Panc1 (cell line): ENCODE measurements around the gene PTRH2. TPM values are rescaled to one million over a fixed set of nuclear protein-coding genes. Genes with fewer than 3 reads are reported as not detected.

Source experiments
- ATAC-seq: fragments of 200-7000 bp; cut with Tn5 transposase; 2 replicates; pipeline ENCODE4 v1.9.1; 2020; ENCODE audit warnings: mild to moderate bottlenecking, moderate library complexity
- BruUV-seq: library from RNA; stranded (reverse); fragments of 400-500 nt; replicated peaks from 2 replicates; lab custom pipeline; 2021; lab: Mats Ljungman, UMichigan
- CTCF ChIA-PET: fragments of 300-600 bp; sonication (Branson Sonifier 250); formaldehyde crosslinking; loops from one replicate; lab custom pipeline; 2022; ENCODE audit warnings: antibody characterized with exemption; lab: Charles Lee
- POLR2A ChIA-PET: fragments of 300-600 bp; sonication (Branson Sonifier 250); formaldehyde crosslinking; loops from one replicate; lab custom pipeline; 2022; ENCODE audit warnings: antibody characterized with exemption; lab: Charles Lee
- DNase-seq: peaks from one replicate; pipeline ENCODE4 v3.0.0-alpha.2; 2010; ENCODE audit warnings: low read depth, low spot score
- H3K27ac ChIP-seq: 2 replicates; pipeline ENCODE4 v1.5.1; 2011; ENCODE audit warnings: mild to moderate bottlenecking, low read length, inconsistent platforms
- H3K27me3 ChIP-seq: fragments of 200-500 bp; sonication (Bioruptor generic); 2 replicates; pipeline ENCODE4 v1.6.0; 2014; ENCODE audit warnings: low read length, inconsistent platforms; ENCODE audit not compliant: control insufficient read depth, insufficient read depth
- H3K36me3 ChIP-seq: fragments of 200-500 bp; sonication (Bioruptor generic); 2 replicates; pipeline ENCODE4 v1.5.1; 2014; ENCODE audit warnings: inconsistent platforms, mild to moderate bottlenecking, low read length, moderate library complexity; ENCODE audit not compliant: control insufficient read depth, insufficient read depth
- H3K4me1 ChIP-seq: 2 replicates; pipeline ENCODE4 v1.5.1; 2011; ENCODE audit warnings: inconsistent platforms, mild to moderate bottlenecking, low read length, moderate library complexity; ENCODE audit not compliant: control insufficient read depth, insufficient read depth
- H3K4me3 ChIP-seq, 2 experiments: 2 replicates each; pipeline ENCODE4 v1.5.1; 2011 to 2012; ENCODE audit warnings: low read depth in 2 of 2, low read length in 2 of 2, mild to moderate bottlenecking in 2 of 2, inconsistent platforms in 1 of 2, moderate library complexity in 1 of 2
- H3K9me3 ChIP-seq: fragments of 200-500 bp; sonication (Bioruptor generic); 2 replicates; pipeline ENCODE4 v1.5.1; 2014; ENCODE audit warnings: low read depth, mild to moderate bottlenecking, inconsistent platforms, low read length, moderate library complexity; ENCODE audit not compliant: control insufficient read depth, insufficient read depth
- POLR2AphosphoS5 ChIP-seq: IDR thresholded peaks from 2 replicates; pipeline ENCODE4 v1.6.1; 2012; ENCODE audit warnings: mild to moderate bottlenecking, low read depth, low read length, moderate library complexity
- SIN3A ChIP-seq: IDR thresholded peaks from 2 replicates; pipeline ENCODE4 v1.6.1; 2012; ENCODE audit warnings: low read depth, mild to moderate bottlenecking, low read length, moderate library complexity, borderline replicate concordance; ENCODE audit not compliant: insufficient read depth
- TCF7L2 ChIP-seq: IDR thresholded peaks from 2 replicates; pipeline ENCODE4 v1.6.1; 2011; ENCODE audit warnings: mild to moderate bottlenecking, low read depth, low read length, inconsistent platforms
- in situ Hi-C: cut with HindIII; loops from 2 replicates; pipeline ENCODE4 v1.10.0; 2016; ENCODE audit warnings: low sequenced_read_pairs, low pct_unique_long_range_greater_than_20kb
- intact Hi-C: fragments of 100-400 bp; cut with micrococcal nuclease; formaldehyde crosslinking; loops from one replicate; pipeline ENCODE4 v1.10.0; 2022; ENCODE audit not compliant: unreplicated experiment
- total RNA-seq: library from RNA; stranded (reverse); gene quantifications from one replicate; pipeline ENCODE4 v1.2.1, GENCODE V29; 2021; ENCODE audit not compliant: unreplicated experiment
- TF ChIP-seq, protein P1 (sequence below), 2 experiments: IDR thresholded peaks; 2 replicates each; pipeline ENCODE4 v1.6.1; 2011 to 2012; ENCODE audit warnings: low read depth in 2 of 2, control low read depth in 1 of 2, low read length in 1 of 2, mild to moderate bottlenecking in 1 of 2, moderate library complexity in 1 of 2; ENCODE audit not compliant: insufficient read depth in 1 of 2
- TF ChIP-seq, protein P2 (sequence below): fragments of 450-650 bp; IDR thresholded peaks from 2 replicates; pipeline ENCODE4 v1.5.1; 2017; ENCODE audit warnings: mild to moderate bottlenecking

The PTRH2 gene
- total RNA-seq, 1 experiment from 2014 or later = 40.2 TPM

DNA sequence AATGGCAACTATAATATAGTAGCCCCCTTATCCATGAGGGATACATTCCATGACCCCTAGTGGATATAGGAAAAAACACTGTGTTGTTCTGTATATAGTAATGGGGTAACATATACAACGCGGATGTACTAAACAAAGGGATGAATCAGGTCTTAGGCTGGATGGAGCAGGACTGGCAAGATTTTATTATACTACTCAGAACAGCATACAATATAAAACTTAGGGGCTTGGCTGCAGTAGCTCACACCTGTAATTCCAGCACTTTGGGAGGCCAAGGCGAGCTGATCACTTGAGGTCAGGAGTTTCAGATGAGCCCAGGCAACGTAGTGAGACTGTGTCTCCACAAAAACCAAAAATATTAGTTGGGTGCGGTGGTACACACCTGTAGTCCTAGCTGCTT lies 27.0 kb upstream of the PTRH2 start:
- Histone ChIP-seq H3K27me3 (no peaks in the 10 kb centered on the region), H3K9me3 (no peaks in the 10 kb centered on the region), H3K4me3 (no peak overlapping the region), H3K36me3 (peaks cover 39% of the 10 kb centered on the region), H3K27ac (no peak overlapping the region), H3K4me1 (peaks cover 5% of the 10 kb centered on the region; the same call in 1 of the 2 replicates)
- intact Hi-C loops = no loop called here
- TF ChIP-seq, protein P1, sequence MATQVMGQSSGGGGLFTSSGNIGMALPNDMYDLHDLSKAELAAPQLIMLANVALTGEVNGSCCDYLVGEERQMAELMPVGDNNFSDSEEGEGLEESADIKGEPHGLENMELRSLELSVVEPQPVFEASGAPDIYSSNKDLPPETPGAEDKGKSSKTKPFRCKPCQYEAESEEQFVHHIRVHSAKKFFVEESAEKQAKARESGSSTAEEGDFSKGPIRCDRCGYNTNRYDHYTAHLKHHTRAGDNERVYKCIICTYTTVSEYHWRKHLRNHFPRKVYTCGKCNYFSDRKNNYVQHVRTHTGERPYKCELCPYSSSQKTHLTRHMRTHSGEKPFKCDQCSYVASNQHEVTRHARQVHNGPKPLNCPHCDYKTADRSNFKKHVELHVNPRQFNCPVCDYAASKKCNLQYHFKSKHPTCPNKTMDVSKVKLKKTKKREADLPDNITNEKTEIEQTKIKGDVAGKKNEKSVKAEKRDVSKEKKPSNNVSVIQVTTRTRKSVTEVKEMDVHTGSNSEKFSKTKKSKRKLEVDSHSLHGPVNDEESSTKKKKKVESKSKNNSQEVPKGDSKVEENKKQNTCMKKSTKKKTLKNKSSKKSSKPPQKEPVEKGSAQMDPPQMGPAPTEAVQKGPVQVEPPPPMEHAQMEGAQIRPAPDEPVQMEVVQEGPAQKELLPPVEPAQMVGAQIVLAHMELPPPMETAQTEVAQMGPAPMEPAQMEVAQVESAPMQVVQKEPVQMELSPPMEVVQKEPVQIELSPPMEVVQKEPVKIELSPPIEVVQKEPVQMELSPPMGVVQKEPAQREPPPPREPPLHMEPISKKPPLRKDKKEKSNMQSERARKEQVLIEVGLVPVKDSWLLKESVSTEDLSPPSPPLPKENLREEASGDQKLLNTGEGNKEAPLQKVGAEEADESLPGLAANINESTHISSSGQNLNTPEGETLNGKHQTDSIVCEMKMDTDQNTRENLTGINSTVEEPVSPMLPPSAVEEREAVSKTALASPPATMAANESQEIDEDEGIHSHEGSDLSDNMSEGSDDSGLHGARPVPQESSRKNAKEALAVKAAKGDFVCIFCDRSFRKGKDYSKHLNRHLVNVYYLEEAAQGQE (IDR thresholded peaks at IDR 0.05; ENCODE audit: insufficient read depth in 1 of 2, low read depth in 2 of 2, low read length in 1 of 2) = no peak
- TF ChIP-seq POLR2AphosphoS5 (no peak), SIN3A (no peak), TCF7L2 (no peak)
- TF ChIP-seq, protein P2, sequence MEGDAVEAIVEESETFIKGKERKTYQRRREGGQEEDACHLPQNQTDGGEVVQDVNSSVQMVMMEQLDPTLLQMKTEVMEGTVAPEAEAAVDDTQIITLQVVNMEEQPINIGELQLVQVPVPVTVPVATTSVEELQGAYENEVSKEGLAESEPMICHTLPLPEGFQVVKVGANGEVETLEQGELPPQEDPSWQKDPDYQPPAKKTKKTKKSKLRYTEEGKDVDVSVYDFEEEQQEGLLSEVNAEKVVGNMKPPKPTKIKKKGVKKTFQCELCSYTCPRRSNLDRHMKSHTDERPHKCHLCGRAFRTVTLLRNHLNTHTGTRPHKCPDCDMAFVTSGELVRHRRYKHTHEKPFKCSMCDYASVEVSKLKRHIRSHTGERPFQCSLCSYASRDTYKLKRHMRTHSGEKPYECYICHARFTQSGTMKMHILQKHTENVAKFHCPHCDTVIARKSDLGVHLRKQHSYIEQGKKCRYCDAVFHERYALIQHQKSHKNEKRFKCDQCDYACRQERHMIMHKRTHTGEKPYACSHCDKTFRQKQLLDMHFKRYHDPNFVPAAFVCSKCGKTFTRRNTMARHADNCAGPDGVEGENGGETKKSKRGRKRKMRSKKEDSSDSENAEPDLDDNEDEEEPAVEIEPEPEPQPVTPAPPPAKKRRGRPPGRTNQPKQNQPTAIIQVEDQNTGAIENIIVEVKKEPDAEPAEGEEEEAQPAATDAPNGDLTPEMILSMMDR = no peak
- no TSS peak for BruUV-seq
- CTCF ChIA-PET = interaction anchor here (0.6 kb wide), 1 partner anchor 428 kb away, joined by 3 read pairs; no protein-coding TSS in a partner anchor
- POLR2A ChIA-PET = no interaction called here
- ATAC-seq = no peak
- in situ Hi-C loops = no loop called here
- DNase-seq = no peak

DNA sequence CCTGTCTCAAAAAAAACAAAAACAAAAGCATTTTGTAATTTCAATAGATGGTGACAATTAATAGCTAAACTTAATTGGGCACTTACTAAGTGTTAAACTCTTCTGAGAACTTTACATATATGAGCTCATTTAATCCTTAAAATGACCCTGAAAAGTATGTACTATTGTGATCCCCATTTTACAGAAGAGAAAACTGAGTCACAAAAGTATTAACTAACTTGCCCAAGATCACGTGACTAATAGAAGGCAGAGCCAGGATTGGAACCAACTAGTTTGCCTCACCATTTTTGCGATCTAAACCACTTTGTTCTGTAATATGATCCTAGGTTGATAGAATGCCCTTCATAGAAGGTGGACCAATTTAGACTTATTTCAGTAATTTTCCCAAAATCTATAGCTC lies 26.5 kb upstream of the PTRH2 start:
- Histone ChIP-seq H3K27ac (no peak overlapping the region), H3K4me1 (peaks cover 5% of the 10 kb centered on the region; the same call in 1 of the 2 replicates), H3K27me3 (no peaks in the 10 kb centered on the region), H3K4me3 (no peak overlapping the region), H3K36me3 (peaks cover 35% of the 10 kb centered on the region), H3K9me3 (no peaks in the 10 kb centered on the region)
- intact Hi-C loops (no loop called here), in situ Hi-C loops (no loop called here)
- BruUV-seq = no TSS peak
- ATAC-seq = no peak
- DNase-seq = no peak
- ChIA-PET POLR2A (no interaction called here), CTCF (no interaction called here)
- TF ChIP-seq SIN3A = no peak
- TF ChIP-seq POLR2AphosphoS5 = no peak
- TF ChIP-seq, protein P2 = no peak
- TF ChIP-seq TCF7L2 = no peak
- TF ChIP-seq, protein P1 (IDR thresholded peaks at IDR 0.05; ENCODE audit: insufficient read depth in 1 of 2, low read depth in 2 of 2, low read length in 1 of 2) = no peak
